Endothelial cell of umbilical vein (primary cell): Measurements from ENCODE around the gene STYXL1. TPM values are rescaled to one million over a fixed set of nuclear protein-coding genes. Genes with fewer than 3 reads are reported as not detected.

ENCODE experiments used
- BruUV-seq: library from RNA; stranded (reverse); fragments of 400-500 nt; replicated peaks from 2 replicates; lab custom pipeline; 2021; lab: Mats Ljungman, UMichigan
- CTCF ChIA-PET: fragments of 300-600, 350-600 bp; sonication (Branson Sonifier 250); formaldehyde crosslinking; loops from one replicate; lab custom pipeline; 2021; ENCODE audit warnings: antibody characterized with exemption, inconsistent platforms; lab: Charles Lee
- POLR2A ChIA-PET: fragments of 300-600, 350-600 bp; sonication (Branson Sonifier 250); formaldehyde crosslinking; loops from one replicate; lab custom pipeline; 2021; ENCODE audit warnings: antibody characterized with exemption, inconsistent platforms; lab: Charles Lee
- DNase-seq: peaks from one replicate; pipeline ENCODE4 v3.0.0-alpha.2; 2011; ENCODE audit warnings: low read depth, low spot score
- FAIRE-seq: peaks from 2 replicates; lab custom pipeline; 2011; peaks lifted over from hg19 to GRCh38; lab: Jason Lieb, UNC
- H2AFZ ChIP-seq: 2 replicates; pipeline ENCODE4 v1.6.0; 2012; ENCODE audit warnings: low read depth, low read length, control low read depth, inconsistent platforms
- H3K27ac ChIP-seq: 2 replicates; pipeline ENCODE4 v1.5.1; 2011; ENCODE audit warnings: low read depth, mild to moderate bottlenecking, control low read depth, low read length, moderate library complexity; ENCODE audit not compliant: insufficient read depth
- H3K27me3 ChIP-seq, 2 experiments: 2 replicates each; pipeline versions ENCODE4 v1.6.0 to v1.6.1; 2011; ENCODE audit warnings: low read length in 2 of 2, mixed read lengths in 1 of 2; ENCODE audit not compliant: control insufficient read depth in 2 of 2, insufficient read depth in 2 of 2
- H3K36me3 ChIP-seq, 2 experiments: 2 replicates in 1 of 2; 3 replicates in 1 of 2; pipeline ENCODE4 v1.5.1; 2011; ENCODE audit warnings: low read length in 2 of 2, mild to moderate bottlenecking in 1 of 2, moderate library complexity in 1 of 2; ENCODE audit not compliant: control insufficient read depth in 2 of 2, insufficient read depth in 2 of 2; ENCODE audit errors: extremely low read depth in 1 of 2
- H3K4me1 ChIP-seq: 3 replicates; pipeline ENCODE4 v1.5.1; 2011; ENCODE audit warnings: mild to moderate bottlenecking, low read length; ENCODE audit not compliant: control insufficient read depth, insufficient read depth; ENCODE audit errors: extremely low read depth
- H3K4me2 ChIP-seq: 2 replicates; pipeline ENCODE4 v1.6.1; 2011; ENCODE audit warnings: low read length, control low read depth, mixed read lengths; ENCODE audit not compliant: insufficient read depth
- H3K4me3 ChIP-seq, 3 experiments: fragments of 200-600 bp in 1 of 3; sonication (generic), shearing (Covaris generic) in 1 of 3; replicated peaks in 1 of 3; 2 replicates each; pipeline ENCODE4 v1.5.1; 2011 to 2016; ENCODE audit warnings: control low read depth in 3 of 3, low read length in 3 of 3, mild to moderate bottlenecking in 2 of 3, inconsistent platforms in 1 of 3, low read depth in 1 of 3, moderate library complexity in 1 of 3; ENCODE audit not compliant: insufficient read depth in 1 of 3
- H3K79me2 ChIP-seq: 2 replicates; pipeline ENCODE4 v1.6.0; 2012; ENCODE audit warnings: low read length, inconsistent platforms; ENCODE audit not compliant: control insufficient read depth, insufficient read depth
- H3K9ac ChIP-seq: replicated peaks from 2 replicates; pipeline ENCODE3; 2011; ENCODE audit warnings: low read length, control low read depth; ENCODE audit not compliant: insufficient read depth; ENCODE audit errors: extremely low read depth
- H3K9me1 ChIP-seq: replicated peaks from 3 replicates; pipeline ENCODE4 v1.6.0; 2011; ENCODE audit warnings: mild to moderate bottlenecking, low read length; ENCODE audit not compliant: control insufficient read depth, insufficient read depth; ENCODE audit errors: extremely low read depth
- H3K9me3 ChIP-seq: replicated peaks from 2 replicates; pipeline ENCODE4 v1.5.1; 2012; ENCODE audit warnings: low read length, inconsistent platforms; ENCODE audit not compliant: control insufficient read depth, insufficient read depth
- H4K20me1 ChIP-seq: replicated peaks from 2 replicates; pipeline ENCODE3; 2011; ENCODE audit warnings: mild to moderate bottlenecking, low read length; ENCODE audit not compliant: control insufficient read depth, insufficient read depth; ENCODE audit errors: extremely low read depth
- EZH2 ChIP-seq: IDR thresholded peaks from 2 replicates; pipeline ENCODE4 v1.6.1; 2012; ENCODE audit warnings: borderline replicate concordance, low read depth, mild to moderate bottlenecking, moderate library complexity, low read length, inconsistent platforms; ENCODE audit not compliant: severe bottlenecking
- FOS ChIP-seq: IDR thresholded peaks from 2 replicates; pipeline ENCODE4 v1.6.1; 2011; ENCODE audit warnings: mild to moderate bottlenecking, low read length, moderate library complexity, borderline replicate concordance; ENCODE audit not compliant: insufficient read depth
- GATA2 ChIP-seq: IDR thresholded peaks from 2 replicates; pipeline ENCODE4 v1.7.0; 2011; ENCODE audit warnings: low read depth, mild to moderate bottlenecking, moderate library complexity, mixed read lengths, low read length; ENCODE audit not compliant: insufficient read length, insufficient read depth
- JUN ChIP-seq: IDR thresholded peaks from 2 replicates; pipeline ENCODE4 v1.6.1; 2011; ENCODE audit warnings: borderline replicate concordance, low read depth; ENCODE audit not compliant: insufficient read length, insufficient read depth
- MYC ChIP-seq: IDR thresholded peaks from one replicate; pipeline ENCODE4 v1.6.1; 2011; ENCODE audit warnings: mild to moderate bottlenecking, low read depth, low read length
- POLR2AphosphoS5 ChIP-seq: IDR thresholded peaks from 2 replicates; pipeline ENCODE4 v1.6.1; 2012; ENCODE audit warnings: low read depth, mild to moderate bottlenecking, control low read depth, low read length, moderate library complexity; ENCODE audit not compliant: insufficient read depth
- dilution Hi-C: fragments of 300-500 bp; cut with MboI; formaldehyde crosslinking; loops from one replicate; pipeline ENCODE4 v1.15.0; 2019; ENCODE audit warnings: low sequenced_read_pairs; ENCODE audit not compliant: extremely low pct_ligation_motif_present
- intact Hi-C: fragments of 100-400 bp; cut with micrococcal nuclease; formaldehyde crosslinking; loops from one replicate; pipeline ENCODE4 v1.10.0; 2022
- polyA plus RNA-seq, 4 experiments: library from polyadenylated mRNA; depleted of rRNA in 3 of 4; stranded (reverse) in 3 of 4; unstranded in 1 of 4; fragments of >200 nt; gene quantifications; 2 replicates each; pipeline versions ENCODE4 v1.2.1 to v1.2.3, GENCODE V29; 2011 to 2012; ENCODE audit warnings: missing spikeins in 1 of 4
- total RNA-seq: library from RNA; stranded (reverse); gene quantifications from 2 replicates; pipeline ENCODE4 v1.2.3, GENCODE V29; 2021
- TF ChIP-seq, protein P1 (sequence below): IDR thresholded peaks from 2 replicates; pipeline ENCODE4 v1.6.1; 2011; ENCODE audit not compliant: insufficient read depth, insufficient read length

Gene STYXL1
- total and polyA plus RNA-seq, 2 donors (not counting 3 experiments of a cell fraction or from before 2014, with no cell fraction given), result 23.0 to 67.6 TPM

DNA sequence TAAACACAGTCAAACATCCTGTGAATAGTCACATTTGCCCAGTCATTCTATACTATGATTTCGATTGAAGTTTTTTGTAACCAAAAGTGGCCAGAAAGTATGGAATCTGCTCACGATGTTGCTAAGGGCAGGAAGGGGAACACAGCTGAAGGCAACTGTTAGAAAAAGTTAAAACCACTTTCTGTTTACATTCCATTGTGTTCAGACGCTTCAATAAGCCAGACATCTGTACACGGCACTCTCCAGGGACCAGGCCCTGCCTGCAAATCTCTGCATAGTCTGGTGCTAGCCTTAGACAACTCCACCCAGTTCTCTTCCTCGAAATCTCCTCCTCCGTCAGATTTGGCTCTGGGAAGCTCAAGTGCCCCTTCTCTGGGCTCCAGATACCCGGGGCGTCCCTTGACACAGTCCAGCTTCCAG, 36.3 kb downstream of the STYXL1 start:
- Histone ChIP-seq H3K79me2 (no peaks in the 10 kb centered on the region), H3K4me3 (no peak overlapping the region), H3K4me2 (peak overlapping the region; percentile 33), H3K9ac (peak overlapping the region; percentile 59), H3K36me3 (peaks cover 0 to 2% of the 10 kb centered on the region in 2 experiments), H3K9me1 (no peaks in the 10 kb centered on the region), H4K20me1 (no peaks in the 10 kb centered on the region), H3K9me3 (no peaks in the 10 kb centered on the region), H3K27ac (peak overlapping the region; percentile 95), H3K27me3 (no peaks in the 10 kb centered on the region), H2AFZ (peak overlapping the region; percentile 77), H3K4me1 (peaks cover 35% of the 10 kb centered on the region)
- dilution Hi-C loops (no loop called here), intact Hi-C loops (loop anchor here (5.0 kb wide), 1 partner anchor 244 kb away; no protein-coding TSS in a partner anchor)
- BruUV-seq, result TSS peak; percentile 36
- FAIRE-seq (peak; percentile 88), DNase-seq (peak; percentile 91)
- no peak for TF ChIP-seq FOS
- TF ChIP-seq, protein P1, sequence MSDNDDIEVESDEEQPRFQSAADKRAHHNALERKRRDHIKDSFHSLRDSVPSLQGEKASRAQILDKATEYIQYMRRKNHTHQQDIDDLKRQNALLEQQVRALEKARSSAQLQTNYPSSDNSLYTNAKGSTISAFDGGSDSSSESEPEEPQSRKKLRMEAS, result no peak
- no peak for TF ChIP-seq GATA2
- no peak for TF ChIP-seq EZH2
- TF ChIP-seq JUN, result no peak
- TF ChIP-seq MYC, result no peak
- TF ChIP-seq POLR2AphosphoS5, result no peak
- ChIA-PET POLR2A (no interaction called here), CTCF (interaction anchor here (0.9 to 2.7 kb wide), 2 partner anchors 9 to 145 kb away, joined by 3 to 26 read pairs; no protein-coding TSS in a partner anchor)
